Measurements from ENCODE around the gene DIP2C. TPM values are rescaled to one million over a fixed set of nuclear protein-coding genes. Genes with fewer than 3 reads are reported as not detected.

Gene DIP2C
- total and polyA plus RNA-seq, 2 donors (not counting 1 experiment from before 2014, with no cell fraction given) = 1.3 to 1.9 TPM

- Mint-ChIP-seq H3K4me3 (no peak overlapping the region), H3K4me1 (no peaks in the 10 kb centered on the region), H3K27ac (no peak overlapping the region), H3K27me3 (peaks cover 38% of the 10 kb centered on the region), H3K9me3 (ENCODE audit: insufficient read depth) (no peaks in the 10 kb centered on the region)
- Histone ChIP-seq H3K27ac (ENCODE audit: low read length in 2 of 2) (no peak overlapping the region), H3K79me2 (ENCODE audit: control insufficient read depth, insufficient read depth, low read length) (no peaks in the 10 kb centered on the region), H3K4me1 (ENCODE audit: control insufficient read depth in 2 of 2, insufficient read depth in 2 of 2, low read length in 2 of 2) (no peaks in the 10 kb centered on the region), H2AFZ (ENCODE audit: insufficient read depth, low read depth, low read length, poor library complexity, severe bottlenecking) (no peak overlapping the region), H3K27me3 (replicated peaks in 1 of 4; ENCODE audit: control extremely low read depth in 1 of 4, control insufficient read depth in 3 of 4, insufficient read depth in 4 of 4, low read length in 3 of 4) (peaks cover 0 to 44% (median 6%) of the 10 kb centered on the region in 4 experiments), H3K9ac (ENCODE audit: low read length) (no peak overlapping the region), H3K36me3 (replicated peaks in 1 of 2; ENCODE audit: control extremely low read depth in 1 of 2, control insufficient read depth in 1 of 2, extremely low read depth in 1 of 2, insufficient read depth in 2 of 2, low read length in 1 of 2) (no peaks in the 10 kb centered on the region), H4K20me1 (ENCODE audit: control insufficient read depth, insufficient read depth, low read length, poor library complexity, severe bottlenecking) (no peaks in the 10 kb centered on the region), H3K4me2 (replicated peaks; ENCODE audit: low read depth, low read length, poor library complexity, severe bottlenecking) (no peak overlapping the region), H3K4me3 (ENCODE audit: control extremely low read depth in 1 of 5, extremely low read depth in 1 of 5, insufficient read depth in 1 of 5, low read depth in 2 of 5, low read length in 4 of 5) (no peak overlapping the region), H3K9me3 (ENCODE audit: control extremely low read depth in 1 of 3, control insufficient read depth in 2 of 3, insufficient read depth in 1 of 3, low read length in 2 of 3) (no peaks in the 10 kb centered on the region)
- ChIA-PET POLR2A (no interaction called here), CTCF (no interaction called here)
- intact Hi-C loops (cut with micrococcal nuclease) = no loop called here
- DNase-seq = no peak
- no peak for ATAC-seq (ENCODE audit: low read depth)
- no peak for TF ChIP-seq CTCF (IDR thresholded peaks at IDR 0.05)
- no peak for TF ChIP-seq EZH2 (IDR thresholded peaks at IDR 0.05; ENCODE audit: borderline replicate concordance, insufficient read depth, low read depth, low read length, poor library complexity, severe bottlenecking)
- WGBS (ENCODE audit: insufficient coverage) = 91% methylated on average over 17 of the region's 19 CpGs
Measured at GRCh38 chr10:613271-614138, 76.0 kb downstream of the DIP2C start.

- POLR2A ChIA-PET = no interaction called here
Measured at GRCh38 chr10:612696-613095, 76.8 kb downstream of the DIP2C start.

More at GRCh38 chr10:612696-613095, 76.8 kb downstream of the DIP2C start:
- intact Hi-C loops (cut with micrococcal nuclease) = no loop called here
- WGBS (ENCODE audit: insufficient coverage) = 93% methylated on average over 8 of the region's 10 CpGs
- H3K4me3 Mint-ChIP-seq = no peak overlapping the region
- H3K27ac Mint-ChIP-seq = no peak overlapping the region
- no peak overlapping the region for H3K27ac ChIP-seq (ENCODE audit: low read length in 2 of 2)
- no peak for ATAC-seq (ENCODE audit: low read depth)
- H3K4me3 ChIP-seq (ENCODE audit: control extremely low read depth in 1 of 5, extremely low read depth in 1 of 5, insufficient read depth in 1 of 5, low read depth in 2 of 5, low read length in 4 of 5) = no peak overlapping the region
- H4K20me1 ChIP-seq (ENCODE audit: control insufficient read depth, insufficient read depth, low read length, poor library complexity, severe bottlenecking) = no peaks in the 10 kb centered on the region
- TF ChIP-seq CTCF (IDR thresholded peaks at IDR 0.05) (no peak), EZH2 (IDR thresholded peaks at IDR 0.05; ENCODE audit: borderline replicate concordance, insufficient read depth, low read depth, low read length, poor library complexity, severe bottlenecking) (no peak)
- peaks cover 35% of the 10 kb centered on the region for H3K27me3 Mint-ChIP-seq
- H3K4me1 ChIP-seq (ENCODE audit: control insufficient read depth in 2 of 2, insufficient read depth in 2 of 2, low read length in 2 of 2) = no peaks in the 10 kb centered on the region
- H3K9me3 ChIP-seq (ENCODE audit: control extremely low read depth in 1 of 3, control insufficient read depth in 2 of 3, insufficient read depth in 1 of 3, low read length in 2 of 3) = no peaks in the 10 kb centered on the region
- no peak overlapping the region for H3K4me2 ChIP-seq (replicated peaks; ENCODE audit: low read depth, low read length, poor library complexity, severe bottlenecking)
- peaks cover 0 to 39% (median 3%) of the 10 kb centered on the region in 4 experiments for H3K27me3 ChIP-seq (replicated peaks in 1 of 4; ENCODE audit: control extremely low read depth in 1 of 4, control insufficient read depth in 3 of 4, insufficient read depth in 4 of 4, low read length in 3 of 4)
- no peaks in the 10 kb centered on the region for H3K36me3 ChIP-seq (replicated peaks in 1 of 2; ENCODE audit: control extremely low read depth in 1 of 2, control insufficient read depth in 1 of 2, extremely low read depth in 1 of 2, insufficient read depth in 2 of 2, low read length in 1 of 2)
- no peak for DNase-seq
- H3K79me2 ChIP-seq (ENCODE audit: control insufficient read depth, insufficient read depth, low read length) = no peaks in the 10 kb centered on the region
- no peaks in the 10 kb centered on the region for H3K9me3 Mint-ChIP-seq (ENCODE audit: insufficient read depth)
- CTCF ChIA-PET = no interaction called here
- no peak overlapping the region for H3K9ac ChIP-seq (ENCODE audit: low read length)
- H3K4me1 Mint-ChIP-seq = no peaks in the 10 kb centered on the region
- H2AFZ ChIP-seq (ENCODE audit: insufficient read depth, low read depth, low read length, poor library complexity, severe bottlenecking) = no peak overlapping the region
